ENCODE measurements around the gene FGR. TPM values are rescaled to one million over a fixed set of nuclear protein-coding genes. Genes with fewer than 3 reads are reported as not detected.

Gene FGR
- total RNA-seq, 1 experiment from 2014 or later: not detected

DNA sequence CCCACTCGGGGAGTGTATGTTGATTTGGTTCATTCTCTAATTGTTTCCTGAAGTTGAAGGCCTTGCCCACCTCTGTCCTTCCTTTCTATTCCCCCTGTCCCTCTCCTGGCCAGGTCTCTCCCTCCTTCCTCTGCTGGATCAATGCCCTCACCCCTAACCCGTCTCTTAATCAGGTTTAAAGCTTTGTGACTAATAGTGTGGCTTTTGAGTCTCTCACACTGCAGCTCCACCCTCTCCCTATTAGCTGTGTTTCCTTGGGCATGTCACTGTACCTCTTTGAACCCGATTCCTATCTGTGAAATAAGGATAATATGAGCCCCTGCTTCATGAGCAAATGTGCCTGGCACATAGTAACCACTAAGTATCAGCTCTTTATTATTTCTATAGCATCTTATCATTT, 51.5 kb downstream of the FGR start:
- in situ Hi-C loops (cut with HindIII; ENCODE audit: low pct_unique_long_range_greater_than_20kb, low sequenced_read_pairs): no loop called here
- no peak for DNase-seq (ENCODE audit: low read depth, low spot score)

DNA sequence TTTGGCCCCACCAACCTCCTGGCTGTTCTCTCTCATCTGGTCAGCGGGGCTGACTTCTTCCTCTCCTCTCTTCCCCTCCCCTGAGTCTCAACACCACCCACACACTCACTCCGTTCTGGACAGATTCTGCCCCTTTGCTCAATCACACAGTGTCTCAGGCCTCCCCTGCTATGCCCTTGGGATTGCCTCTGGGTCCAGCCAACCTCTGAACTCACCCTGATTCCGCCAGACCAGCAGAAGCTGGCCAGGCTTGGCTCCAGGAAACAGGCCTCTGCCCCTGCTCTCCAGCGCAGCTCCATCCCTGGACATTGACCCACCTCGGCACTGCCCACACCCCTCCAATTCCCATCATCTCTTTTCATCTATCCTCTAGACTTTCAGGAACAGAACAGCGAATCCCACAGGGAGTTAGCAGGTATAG, 53.2 kb downstream of the FGR start:
- DNase-seq (ENCODE audit: low read depth, low spot score): no peak
- in situ Hi-C loops (cut with HindIII; ENCODE audit: low pct_unique_long_range_greater_than_20kb, low sequenced_read_pairs): no loop called here

DNA sequence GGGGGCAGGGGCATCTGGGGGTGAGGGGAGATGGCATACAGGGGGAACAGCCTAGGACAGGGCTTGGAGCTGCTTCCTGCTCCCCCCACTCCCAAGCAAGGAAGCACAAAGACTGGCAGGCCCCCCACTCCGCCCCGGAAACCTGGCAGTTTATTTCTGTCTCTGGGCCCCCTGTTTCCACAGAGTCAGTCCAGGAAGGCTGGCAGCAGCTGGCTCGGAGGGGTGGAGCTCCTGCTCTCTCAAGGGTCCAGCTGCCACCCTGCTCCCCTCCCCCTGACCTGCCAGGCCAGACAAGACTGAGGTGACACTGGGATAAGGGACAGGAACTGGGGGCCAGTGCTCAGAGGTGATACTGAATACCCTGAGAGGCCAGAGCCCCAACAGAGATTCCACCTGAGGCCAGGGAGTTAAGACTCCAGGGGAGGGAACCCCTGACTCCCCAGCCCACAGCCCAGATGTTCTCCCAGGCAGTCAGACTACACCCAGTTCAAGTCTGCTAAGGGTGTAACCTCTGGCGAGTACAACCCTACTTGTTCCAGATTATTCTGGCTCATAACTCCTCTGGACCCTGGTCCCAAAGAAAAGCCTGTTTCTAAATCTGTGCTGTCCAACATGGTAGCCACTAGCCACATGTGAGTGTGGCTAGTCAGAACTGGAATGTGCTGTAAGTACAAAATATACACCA, 57.3 kb downstream of the FGR start:
- in situ Hi-C loops (cut with HindIII; ENCODE audit: low pct_unique_long_range_greater_than_20kb, low sequenced_read_pairs): no loop called here
- no peak for DNase-seq (ENCODE audit: low read depth, low spot score)

DNA sequence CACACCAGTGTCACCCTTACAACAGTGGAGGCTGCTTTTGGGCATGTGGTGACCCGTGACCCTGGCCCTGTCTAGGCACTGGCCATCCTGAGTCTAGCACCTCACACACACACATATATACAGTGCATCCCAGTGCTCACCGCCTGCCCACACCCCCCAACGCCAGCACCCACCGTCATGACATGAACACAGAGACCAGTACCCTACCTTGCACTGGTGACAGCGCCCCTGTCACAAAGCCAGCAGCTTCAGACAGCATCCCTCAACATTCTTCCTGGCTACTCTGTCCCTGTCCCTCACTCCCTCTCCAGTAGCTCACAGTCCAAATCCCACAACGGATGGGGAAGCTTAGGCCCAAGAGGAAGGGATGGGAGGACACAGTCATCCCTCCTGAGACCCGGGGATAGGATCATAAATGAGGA, 58.2 kb downstream of the FGR start:
- no peak for DNase-seq (ENCODE audit: low read depth, low spot score)
- in situ Hi-C loops (cut with HindIII; ENCODE audit: low pct_unique_long_range_greater_than_20kb, low sequenced_read_pairs): no loop called here

DNA sequence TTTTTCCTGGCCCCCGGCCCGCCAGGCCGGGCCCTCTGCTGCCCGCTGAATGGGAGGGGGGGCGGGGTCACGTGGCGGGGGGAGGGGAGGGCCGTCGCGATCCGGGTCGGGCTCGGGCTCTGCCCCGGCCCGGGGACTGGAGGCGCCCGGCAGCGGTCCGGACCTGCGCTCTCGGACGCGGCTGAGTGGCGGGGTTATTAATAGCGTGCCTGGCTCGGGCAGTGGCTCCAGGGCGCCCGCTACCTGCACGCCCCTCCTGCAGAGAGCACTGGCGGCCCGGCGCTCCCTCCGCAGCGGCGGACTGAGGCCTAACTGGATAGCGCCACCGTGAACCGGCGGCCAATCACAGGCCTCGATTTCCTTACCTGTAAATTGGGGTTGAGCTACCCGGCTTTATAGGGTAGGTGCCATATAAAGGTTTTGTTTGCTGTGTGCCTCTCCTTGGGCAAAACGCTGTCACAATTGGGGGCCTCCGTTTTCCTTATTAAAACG, 59.1 kb downstream of the FGR start:
- no peak for DNase-seq (ENCODE audit: low read depth, low spot score)
- in situ Hi-C loops (cut with HindIII; ENCODE audit: low pct_unique_long_range_greater_than_20kb, low sequenced_read_pairs): no loop called here

DNA sequence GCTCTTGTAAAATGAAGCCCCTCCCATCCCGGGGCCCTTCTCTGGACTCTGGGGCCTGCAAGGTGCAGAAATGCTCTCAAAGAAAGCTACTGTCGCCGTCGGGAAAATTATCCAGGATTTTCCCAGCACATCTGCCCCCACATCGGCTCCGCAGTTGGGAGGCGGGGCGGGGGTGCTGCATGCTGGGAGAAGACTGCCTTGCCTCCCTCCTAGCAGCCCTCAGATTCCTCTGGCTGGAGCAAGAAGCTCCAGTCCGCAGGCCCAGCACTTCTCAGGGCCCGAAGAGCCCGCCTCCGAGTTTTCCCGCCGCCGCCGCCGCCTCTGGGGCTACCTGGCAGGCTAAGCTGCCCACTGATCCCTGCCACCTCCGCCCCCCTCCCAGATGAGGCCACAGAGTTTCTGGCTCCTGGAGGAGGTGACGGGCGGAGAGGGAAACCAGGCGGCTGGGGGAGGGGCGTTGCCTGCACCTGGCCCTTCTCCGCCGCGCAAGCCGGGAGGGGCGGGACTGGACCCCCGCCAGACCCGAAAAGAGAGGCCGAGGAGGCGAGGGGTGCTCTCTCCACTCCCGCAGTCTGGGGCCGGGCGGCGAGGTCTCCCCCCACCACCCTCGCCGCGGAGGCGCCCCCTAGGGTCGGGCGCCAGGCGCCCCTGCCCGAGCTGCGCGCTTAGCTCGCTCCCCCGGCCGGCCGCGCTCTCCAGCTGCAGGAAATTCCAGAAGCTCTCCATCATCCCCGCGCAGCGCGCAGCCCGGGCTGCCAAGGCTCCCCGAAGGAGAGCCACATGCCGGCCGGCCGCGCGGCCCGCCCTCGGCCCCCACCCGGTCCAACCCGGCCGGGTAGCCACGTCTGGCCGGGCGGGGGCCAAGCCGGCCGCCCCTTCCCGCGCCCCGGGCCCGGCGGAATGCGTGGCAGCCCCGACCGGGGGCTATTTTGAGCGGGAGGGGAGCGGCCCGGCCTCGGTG, 59.8 kb downstream of the FGR start:
- in situ Hi-C loops (cut with HindIII; ENCODE audit: low pct_unique_long_range_greater_than_20kb, low sequenced_read_pairs): no loop called here
- DNase-seq (ENCODE audit: low read depth, low spot score): no peak

DNA sequence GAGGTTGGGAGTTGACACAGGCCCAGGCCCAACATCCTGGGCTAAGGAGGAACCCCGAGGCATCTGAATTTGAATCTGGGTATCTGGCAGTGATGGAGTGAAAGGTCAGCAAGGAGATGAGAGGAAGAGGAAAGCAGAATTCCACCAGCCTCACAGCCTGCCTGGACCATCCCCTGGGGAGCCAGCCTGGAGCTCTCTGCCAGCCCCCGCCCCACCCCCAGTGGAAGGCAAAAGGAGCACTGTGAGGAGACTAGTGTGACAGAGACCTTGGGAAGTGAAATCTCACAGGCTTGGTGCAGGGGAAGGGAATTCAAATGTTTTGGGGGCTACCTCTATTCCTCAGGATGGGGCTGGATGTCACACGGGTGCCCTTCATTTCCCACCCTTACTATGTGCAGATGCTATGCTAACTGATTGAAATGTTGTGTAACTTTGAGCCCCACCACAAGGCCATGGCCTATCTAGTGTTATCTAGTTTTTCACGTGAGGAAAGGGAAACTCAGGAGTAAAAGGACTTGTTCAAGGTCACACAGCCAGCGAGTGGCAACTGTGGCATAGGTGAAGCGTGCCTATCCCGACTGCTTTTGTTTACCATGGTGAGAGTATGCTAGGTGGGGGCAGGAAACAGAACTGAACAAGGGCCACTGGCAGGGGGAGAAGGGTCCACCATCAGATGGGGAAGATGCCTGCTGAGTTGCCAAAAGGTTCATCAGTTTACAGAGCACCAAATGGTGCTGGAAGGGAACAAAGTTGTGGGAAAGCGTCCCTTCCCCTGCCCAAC, 60.8 kb downstream of the FGR start:
- in situ Hi-C loops (cut with HindIII; ENCODE audit: low pct_unique_long_range_greater_than_20kb, low sequenced_read_pairs): no loop called here
- DNase-seq (ENCODE audit: low read depth, low spot score): no peak

DNA sequence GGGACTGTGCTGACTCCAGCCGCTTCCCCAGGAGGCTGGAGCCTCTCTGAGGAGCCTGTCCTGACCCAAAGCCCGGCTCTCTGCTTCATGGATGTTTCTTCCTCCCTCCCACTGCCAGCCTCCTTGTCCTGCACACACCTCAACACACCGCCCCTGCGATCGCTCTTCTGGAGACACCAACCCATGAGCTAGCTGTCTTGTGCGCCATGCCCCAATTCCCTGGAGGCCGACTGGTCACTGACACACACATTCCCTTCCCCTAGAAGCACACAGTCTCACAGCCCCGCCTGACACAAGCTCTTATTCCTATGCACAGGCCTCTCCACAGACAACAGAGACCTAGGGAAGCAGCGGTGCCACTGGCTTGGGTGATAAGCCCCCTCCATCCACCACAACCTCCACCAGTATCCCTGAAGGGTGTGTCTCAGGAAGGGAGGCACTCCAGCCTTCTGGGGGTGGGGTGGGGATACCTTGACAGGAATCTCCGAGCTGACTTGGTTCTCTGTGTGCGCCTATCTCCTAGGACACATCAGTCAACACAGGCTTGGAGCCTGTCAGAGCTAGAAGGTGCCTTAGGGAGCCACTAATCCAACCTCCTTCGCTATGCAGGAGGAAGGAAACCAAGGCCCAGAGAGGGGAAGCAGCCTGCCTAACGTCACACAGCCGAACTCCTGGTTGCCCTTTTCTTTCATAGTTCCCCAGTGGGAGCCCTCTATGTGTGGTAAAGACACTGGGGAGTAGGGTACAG, 62.1 kb downstream of the FGR start:
- in situ Hi-C loops (cut with HindIII; ENCODE audit: low pct_unique_long_range_greater_than_20kb, low sequenced_read_pairs): no loop called here
- DNase-seq (ENCODE audit: low read depth, low spot score): no peak

DNA sequence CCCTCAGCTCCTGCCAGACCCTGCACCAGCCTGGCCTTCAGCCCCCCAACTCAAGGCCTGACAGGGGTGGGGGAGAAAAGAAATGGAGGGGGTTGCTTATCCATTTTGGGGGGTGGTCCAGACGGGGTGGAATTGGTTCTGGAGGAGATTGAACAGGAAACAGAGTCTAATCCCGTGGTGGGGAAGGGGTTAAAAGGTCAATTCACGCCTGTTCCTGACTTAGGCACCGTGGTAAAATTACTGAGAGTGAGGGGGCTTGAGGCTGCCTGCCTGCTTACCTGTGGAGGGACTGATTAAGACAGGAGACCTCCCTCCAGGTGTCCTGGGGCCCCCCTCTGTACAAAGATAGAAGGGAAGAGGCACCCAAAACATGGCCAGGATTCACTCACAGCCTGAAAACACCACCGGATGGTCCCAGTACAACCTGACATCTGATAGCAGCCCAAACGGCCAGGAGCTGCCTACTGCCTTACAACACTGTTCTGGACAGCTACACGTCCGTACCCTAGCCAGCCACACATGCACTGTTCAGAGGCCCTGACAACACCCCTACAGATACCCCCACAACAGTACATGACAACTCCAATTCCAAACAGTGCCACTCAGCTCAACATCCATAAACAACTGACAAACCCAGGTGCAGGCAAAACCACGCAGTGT, 62.8 kb downstream of the FGR start:
- in situ Hi-C loops (cut with HindIII; ENCODE audit: low pct_unique_long_range_greater_than_20kb, low sequenced_read_pairs): no loop called here
- DNase-seq (ENCODE audit: low read depth, low spot score): no peak

DNA sequence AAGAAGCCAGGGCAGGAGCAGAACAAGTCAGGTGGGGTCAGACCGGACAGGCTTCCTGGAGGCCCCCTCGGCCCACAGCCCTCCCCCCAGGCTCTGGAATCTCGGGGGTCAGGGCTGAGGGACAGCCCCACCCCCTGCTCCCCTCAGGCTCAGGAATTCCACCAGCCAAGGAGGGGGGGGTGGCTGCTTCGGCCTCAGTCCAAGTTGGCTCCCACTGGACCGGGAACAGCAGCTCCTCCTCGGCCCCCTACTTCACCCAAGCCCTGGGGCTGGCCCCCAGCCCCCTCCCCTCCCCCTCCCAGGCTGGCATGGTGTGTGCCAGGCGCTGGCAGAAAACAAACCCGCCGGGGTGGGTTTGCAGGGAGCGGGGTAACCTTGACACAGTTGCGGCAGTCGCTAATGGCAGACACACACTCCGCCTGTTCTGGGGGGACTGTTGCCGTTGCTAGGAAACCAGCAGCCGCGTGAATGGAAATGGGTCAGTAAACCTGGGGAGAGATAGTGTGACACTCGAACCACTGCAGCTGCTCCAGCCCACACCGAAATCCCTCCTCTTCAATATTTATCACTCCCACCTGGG, 63.5 kb downstream of the FGR start:
- DNase-seq (ENCODE audit: low read depth, low spot score): no peak
- in situ Hi-C loops (cut with HindIII; ENCODE audit: low pct_unique_long_range_greater_than_20kb, low sequenced_read_pairs): no loop called here

DNA sequence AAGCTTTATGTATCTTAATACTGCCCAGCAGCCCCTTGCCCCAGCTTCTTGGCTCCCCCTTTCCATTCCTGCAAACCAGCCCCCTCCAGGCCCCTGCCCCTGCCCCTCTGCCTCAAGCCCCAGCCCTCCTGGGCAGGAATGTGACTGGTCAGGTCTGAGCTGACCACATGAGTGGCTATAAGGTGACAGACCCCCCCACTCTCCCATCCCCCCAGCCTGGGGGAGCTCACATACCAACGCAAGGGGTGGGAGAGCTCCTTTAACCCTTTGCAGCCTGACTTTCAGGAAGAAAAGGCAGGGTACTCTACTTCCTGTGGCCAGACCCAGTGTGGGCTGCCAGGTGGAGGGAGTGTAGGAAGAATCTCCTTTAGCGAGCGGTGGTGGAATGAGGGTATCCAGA, 64.2 kb downstream of the FGR start:
- no peak for DNase-seq (ENCODE audit: low read depth, low spot score)
- in situ Hi-C loops (cut with HindIII; ENCODE audit: low pct_unique_long_range_greater_than_20kb, low sequenced_read_pairs): no loop called here

DNA sequence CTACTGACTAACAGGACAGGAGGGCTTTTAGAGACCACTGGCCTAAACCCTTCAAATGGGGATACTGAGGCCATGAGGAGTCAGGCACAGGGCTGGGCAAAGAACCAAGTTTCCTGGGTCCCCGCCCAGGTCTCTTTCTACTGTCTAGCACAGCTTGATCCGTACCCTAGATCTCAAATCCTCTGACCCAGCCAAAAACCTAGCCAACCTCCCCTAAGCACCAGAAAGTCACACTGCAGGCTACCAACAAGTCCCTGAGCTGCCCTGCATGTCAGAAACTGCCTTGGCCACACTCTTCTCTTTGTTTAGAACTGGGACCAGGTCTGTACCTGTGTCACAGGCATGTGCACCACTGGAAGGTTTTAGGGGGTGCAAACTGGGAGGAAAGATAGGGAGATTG, 64.6 kb downstream of the FGR start:
- in situ Hi-C loops (cut with HindIII; ENCODE audit: low pct_unique_long_range_greater_than_20kb, low sequenced_read_pairs): no loop called here
- DNase-seq (ENCODE audit: low read depth, low spot score): no peak

DNA sequence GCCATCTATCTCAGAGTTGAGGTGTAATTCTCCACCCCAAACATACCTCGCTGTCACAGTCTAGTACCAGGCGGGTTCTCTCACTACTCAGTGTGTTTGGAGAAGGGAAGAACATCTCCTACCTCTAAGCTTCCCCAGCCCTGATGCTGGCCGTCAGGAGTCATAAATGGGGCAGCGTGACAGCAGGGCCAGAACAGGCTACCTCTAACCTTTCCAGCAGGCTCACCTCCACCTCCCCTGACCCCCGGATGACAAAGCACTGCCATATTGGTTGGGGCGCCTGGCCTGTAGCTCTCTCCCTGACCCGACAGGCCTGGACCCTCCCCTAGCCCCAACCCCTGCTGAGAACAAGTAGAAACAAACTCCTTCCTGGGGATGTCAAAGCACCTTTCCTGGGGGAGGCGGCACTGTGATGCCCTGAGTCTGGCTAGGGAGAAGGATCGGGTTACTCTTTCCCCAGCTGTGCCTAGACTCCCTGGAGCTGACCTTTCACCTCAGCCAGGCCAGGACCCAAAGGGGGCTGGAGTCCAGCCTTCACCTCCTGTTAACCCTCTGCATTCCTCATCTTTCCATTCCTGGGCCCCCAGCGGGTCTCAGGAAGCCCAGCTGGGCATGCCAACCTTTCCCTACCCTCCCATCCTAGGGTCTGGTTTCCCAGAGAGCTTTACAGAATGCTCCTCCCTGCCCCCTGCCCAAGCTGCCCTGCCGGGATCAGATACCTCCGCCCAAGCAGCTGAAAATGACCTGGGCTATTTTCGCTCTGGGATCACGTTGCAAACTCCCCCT, 65.3 kb downstream of the FGR start:
- in situ Hi-C loops (cut with HindIII; ENCODE audit: low pct_unique_long_range_greater_than_20kb, low sequenced_read_pairs): no loop called here

DNA sequence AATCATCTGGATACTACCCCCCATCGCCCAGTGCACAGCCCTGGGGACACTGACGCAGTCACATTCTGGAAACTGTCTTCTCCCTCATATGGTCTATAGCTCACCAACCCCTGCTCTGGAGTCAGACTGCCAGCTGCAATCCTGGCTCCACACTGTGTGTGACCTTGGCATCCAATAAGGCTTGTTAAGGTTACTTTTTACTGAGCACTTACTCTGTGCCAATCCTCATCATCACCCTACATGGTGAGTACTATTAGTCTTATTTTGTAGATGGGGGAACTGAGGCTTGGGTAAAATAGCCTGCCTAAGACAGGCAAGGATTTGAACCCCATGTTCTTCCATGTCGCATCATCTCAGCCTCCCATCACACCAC, 65.9 kb downstream of the FGR start:
- DNase-seq (ENCODE audit: low read depth, low spot score): peak; percentile 17
- in situ Hi-C loops (cut with HindIII; ENCODE audit: low pct_unique_long_range_greater_than_20kb, low sequenced_read_pairs): no loop called here

More for the DNA sequence above, 65.3 kb downstream of the FGR start:
- no peak for DNase-seq (ENCODE audit: low read depth, low spot score)

DNA sequence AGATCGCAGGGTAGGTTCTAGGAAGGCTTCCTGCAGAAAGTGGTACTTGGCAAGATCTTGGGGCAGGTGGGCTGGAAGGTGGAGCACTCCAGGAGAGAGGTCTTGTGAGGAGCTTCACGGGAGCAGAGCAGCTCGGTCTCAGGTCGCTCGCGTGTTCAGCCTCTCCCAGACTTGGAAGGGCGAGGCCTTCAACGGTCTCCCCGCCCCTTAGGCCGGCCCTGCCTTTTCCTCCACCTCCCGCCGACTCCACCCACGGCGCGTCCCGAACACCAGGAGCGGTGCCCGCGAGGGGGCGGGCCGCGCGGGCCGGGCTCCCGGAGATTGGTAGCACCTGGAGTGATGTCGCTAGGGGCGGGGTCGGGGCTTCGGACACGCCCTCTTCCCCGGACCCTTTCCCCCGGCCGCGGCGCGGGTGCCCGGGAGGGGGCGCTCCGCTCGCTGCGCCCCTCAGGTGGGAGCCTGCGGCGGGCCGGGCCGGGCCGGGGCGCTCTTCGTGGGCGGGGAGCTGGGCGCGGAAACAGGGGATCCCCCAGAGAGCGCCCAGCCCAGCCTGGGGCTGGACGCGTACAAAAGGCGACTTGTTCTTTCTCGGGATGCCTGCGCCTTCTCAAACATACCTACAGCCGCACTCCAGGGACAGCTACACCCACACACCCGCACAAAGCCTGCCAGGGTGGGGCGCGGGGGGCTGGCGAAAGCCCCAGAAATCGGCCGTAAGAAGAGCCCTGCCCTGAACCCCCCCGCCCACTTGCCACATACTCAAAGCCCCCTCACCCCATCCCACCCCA, 66.5 kb downstream of the FGR start:
- in situ Hi-C loops (cut with HindIII; ENCODE audit: low pct_unique_long_range_greater_than_20kb, low sequenced_read_pairs): no loop called here
- peak; percentile 91 for DNase-seq (ENCODE audit: low read depth, low spot score)

Data from SK-MEL-5 (cell line).